Omental fat pad (tissue), 4 donors: ENCODE measurements around the gene TMEM178B. TPM values are rescaled to one million over a fixed set of nuclear protein-coding genes. Genes with fewer than 3 reads are reported as not detected.

Experiments
- ATAC-seq: fragments of 150-250 bp; one replicate; pipeline ENCODE4 v1.9.1; 2016; ENCODE audit warnings: mild to moderate bottlenecking, moderate library complexity; ENCODE audit not compliant: low FRiP score
- DNase-seq: peaks from one replicate; pipeline ENCODE4 v3.0.0-alpha.2; 2019; ENCODE audit warnings: low spot score
- total RNA-seq, 4 donors: library from RNA; depleted of rRNA; stranded (reverse); fragments of >200 nt; gene quantifications; one replicate each; pipeline ENCODE4 v1.1.0, GENCODE V29; 2016
- TF ChIP-seq, protein P1 (sequence below), 3 donors: fragments of 450-650 bp; IDR thresholded peaks; one replicate each; pipeline ENCODE4 v1.5.1; 2016 to 2017; ENCODE audit warnings: antibody characterized with exemption in 3 of 3, mild to moderate bottlenecking in 3 of 3, moderate library complexity in 2 of 3

Gene TMEM178B
- total RNA-seq, 4 donors from 2014 or later: 0.50 to 1.3 (median 0.81) TPM

- DNase-seq: no peak
- TF ChIP-seq, protein P1, sequence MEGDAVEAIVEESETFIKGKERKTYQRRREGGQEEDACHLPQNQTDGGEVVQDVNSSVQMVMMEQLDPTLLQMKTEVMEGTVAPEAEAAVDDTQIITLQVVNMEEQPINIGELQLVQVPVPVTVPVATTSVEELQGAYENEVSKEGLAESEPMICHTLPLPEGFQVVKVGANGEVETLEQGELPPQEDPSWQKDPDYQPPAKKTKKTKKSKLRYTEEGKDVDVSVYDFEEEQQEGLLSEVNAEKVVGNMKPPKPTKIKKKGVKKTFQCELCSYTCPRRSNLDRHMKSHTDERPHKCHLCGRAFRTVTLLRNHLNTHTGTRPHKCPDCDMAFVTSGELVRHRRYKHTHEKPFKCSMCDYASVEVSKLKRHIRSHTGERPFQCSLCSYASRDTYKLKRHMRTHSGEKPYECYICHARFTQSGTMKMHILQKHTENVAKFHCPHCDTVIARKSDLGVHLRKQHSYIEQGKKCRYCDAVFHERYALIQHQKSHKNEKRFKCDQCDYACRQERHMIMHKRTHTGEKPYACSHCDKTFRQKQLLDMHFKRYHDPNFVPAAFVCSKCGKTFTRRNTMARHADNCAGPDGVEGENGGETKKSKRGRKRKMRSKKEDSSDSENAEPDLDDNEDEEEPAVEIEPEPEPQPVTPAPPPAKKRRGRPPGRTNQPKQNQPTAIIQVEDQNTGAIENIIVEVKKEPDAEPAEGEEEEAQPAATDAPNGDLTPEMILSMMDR (IDR thresholded peaks at IDR 0.05): no peak
- ATAC-seq: no peak
These were observed 48.9 kb downstream of the TMEM178B start for GRCh38 chr7:141122736-141123135.

DNA sequence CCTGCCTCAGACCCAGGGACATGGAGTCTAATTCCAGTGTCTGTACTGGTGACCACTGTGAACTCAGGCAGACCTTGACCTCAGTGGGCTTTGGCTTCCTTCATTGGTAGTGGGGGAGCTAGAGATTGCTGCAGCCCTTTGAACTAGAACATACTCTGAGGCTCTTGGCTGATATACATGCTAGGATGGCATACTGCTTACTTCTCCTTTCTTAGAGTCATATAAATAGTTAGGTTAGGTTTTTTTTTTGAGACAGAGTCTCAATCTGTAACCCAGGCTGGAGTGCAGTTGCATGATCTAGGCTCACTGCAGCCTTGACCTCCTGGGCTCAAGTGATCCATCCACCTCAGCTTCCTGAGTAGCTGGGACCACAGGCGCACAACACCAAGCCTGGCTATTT lies 49.7 kb downstream of the TMEM178B start:
- DNase-seq: no peak
- TF ChIP-seq, protein P1 (IDR thresholded peaks at IDR 0.05): no peak
- ATAC-seq: no peak

GRCh38 chr7:141126107-141126506 lies 52.2 kb downstream of the TMEM178B start:
- TF ChIP-seq, protein P1 (IDR thresholded peaks at IDR 0.05): no peak
- DNase-seq (no peak), ATAC-seq (no peak)

GRCh38 chr7:141128506-141128905 lies 54.6 kb downstream of the TMEM178B start:
- ATAC-seq (no peak), DNase-seq (no peak)
- TF ChIP-seq, protein P1 (IDR thresholded peaks at IDR 0.05): no peak

GRCh38 chr7:141128931-141129330 lies 55.1 kb downstream of the TMEM178B start:
- TF ChIP-seq, protein P1 (IDR thresholded peaks at IDR 0.05): no peak
- ATAC-seq: no peak
- no peak for DNase-seq

GRCh38 chr7:141132671-141133070 lies 58.8 kb downstream of the TMEM178B start:
- TF ChIP-seq, protein P1 (IDR thresholded peaks at IDR 0.05): no peak
- ATAC-seq: no peak
- no peak for DNase-seq

DNA sequence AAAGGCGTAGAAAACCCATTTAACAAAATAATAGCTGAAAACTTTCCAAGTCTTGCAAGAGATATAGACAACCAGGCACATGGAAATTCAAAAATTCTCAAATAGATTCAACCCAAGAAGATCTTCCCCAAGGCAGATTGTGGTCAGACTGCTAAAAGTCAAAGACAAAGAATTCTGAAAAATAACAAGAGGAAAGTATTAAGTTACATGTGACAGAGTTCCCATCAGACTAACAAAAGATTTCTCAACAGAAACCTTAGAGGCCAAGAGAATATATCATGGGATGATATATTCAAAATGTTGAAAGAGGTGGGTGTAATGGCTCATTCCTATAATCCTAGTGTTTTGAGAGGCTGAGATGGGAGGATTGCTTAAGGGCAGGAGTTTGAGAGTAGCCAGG lies 59.8 kb downstream of the TMEM178B start:
- TF ChIP-seq, protein P1 (IDR thresholded peaks at IDR 0.05): no peak
- ATAC-seq (no peak), DNase-seq (no peak)
